Glutamatergic neuron (in vitro differentiated cells): ENCODE measurements around the gene GOLGA6L7. TPM values are rescaled to one million over a fixed set of nuclear protein-coding genes. Genes with fewer than 3 reads are reported as not detected.
A peak's percentile ranks its signal among the peaks of the same experiment; 100 is the strongest.

Experiments used
- DNase-seq: peaks from one replicate; pipeline ENCODE4 v3.0.0; 2022
- H3K27ac Mint-ChIP-seq: one replicate; pipeline ENCODE4 v1.8.0; 2020; ENCODE audit warnings: mild to moderate bottlenecking, mixed read lengths, inconsistent platforms; ENCODE audit not compliant: unreplicated experiment
- H3K27me3 Mint-ChIP-seq: one replicate; pipeline ENCODE4 v1.8.0; 2020; ENCODE audit warnings: mild to moderate bottlenecking, moderate library complexity, mixed read lengths, inconsistent platforms; ENCODE audit not compliant: unreplicated experiment
- H3K36me3 Mint-ChIP-seq: one replicate; pipeline ENCODE4 v1.8.0; 2020; ENCODE audit warnings: mild to moderate bottlenecking, mixed read lengths, inconsistent platforms; ENCODE audit not compliant: unreplicated experiment
- H3K4me1 Mint-ChIP-seq: one replicate; pipeline ENCODE4 v1.8.0; 2020; ENCODE audit warnings: mild to moderate bottlenecking, low read depth, mixed read lengths, inconsistent platforms; ENCODE audit not compliant: unreplicated experiment
- H3K4me3 Mint-ChIP-seq: one replicate; pipeline ENCODE4 v1.8.0; 2020; ENCODE audit warnings: mild to moderate bottlenecking, mixed read lengths, inconsistent platforms; ENCODE audit not compliant: unreplicated experiment
- H3K9me3 Mint-ChIP-seq: one replicate; pipeline ENCODE4 v1.8.0; 2020; ENCODE audit warnings: mild to moderate bottlenecking, moderate library complexity, mixed read lengths, inconsistent platforms; ENCODE audit not compliant: unreplicated experiment
- CTCF ChIP-seq: fragments of 200-600 bp; sonication (generic); IDR thresholded peaks from one replicate; pipeline ENCODE4 v1.5.0; 2021; ENCODE audit not compliant: partially characterized antibody, unreplicated experiment
- total RNA-seq: library from RNA; stranded (reverse); fragmentation: NEBNext Ultra II Directional; extraction: Animal tissue kit (Norgen Biotek cat#: 25700); gene quantifications from one replicate; pipeline ENCODE4 v1.2.1, GENCODE V29; 2021; ENCODE audit not compliant: unreplicated experiment

The GOLGA6L7 gene
- total RNA-seq, 1 donor from 2014 or later: not detected

GRCh38 chr15:28876845-28877185, 28.4 kb upstream of the GOLGA6L7 start:
- Mint-ChIP-seq H3K36me3 (peaks cover 4% of the 10 kb centered on the region), H3K4me1 (peaks cover 12% of the 10 kb centered on the region), H3K27me3 (peaks cover 6% of the 10 kb centered on the region), H3K4me3 (no peak overlapping the region), H3K9me3 (peaks cover 9% of the 10 kb centered on the region), H3K27ac (no peak overlapping the region)
- TF ChIP-seq CTCF: no peak
- no peak for DNase-seq

GRCh38 chr15:28876131-28876844, 27.8 kb upstream of the GOLGA6L7 start:
- H3K36me3 Mint-ChIP-seq: peaks cover 6% of the 10 kb centered on the region
- no peak overlapping the region for H3K4me3 Mint-ChIP-seq
- peaks cover 9% of the 10 kb centered on the region for H3K9me3 Mint-ChIP-seq
- no peak for TF ChIP-seq CTCF
- DNase-seq: no peak
- H3K4me1 Mint-ChIP-seq: peaks cover 12% of the 10 kb centered on the region
- peaks cover 6% of the 10 kb centered on the region for H3K27me3 Mint-ChIP-seq
- peak overlapping the region; percentile 48 for H3K27ac Mint-ChIP-seq

GRCh38 chr15:28875461-28876000, 27.1 kb upstream of the GOLGA6L7 start:
- Mint-ChIP-seq H3K27me3 (peaks cover 6% of the 10 kb centered on the region), H3K4me1 (peaks cover 10% of the 10 kb centered on the region), H3K27ac (peak overlapping the region; percentile 48), H3K4me3 (no peak overlapping the region), H3K9me3 (peaks cover 9% of the 10 kb centered on the region), H3K36me3 (peaks cover 9% of the 10 kb centered on the region)
- no peak for TF ChIP-seq CTCF
- DNase-seq: no peak

GRCh38 chr15:28873585-28874190, 25.2 kb upstream of the GOLGA6L7 start:
- Mint-ChIP-seq H3K27ac (no peak overlapping the region), H3K4me3 (no peak overlapping the region), H3K9me3 (peaks cover 4% of the 10 kb centered on the region), H3K36me3 (peaks cover 9% of the 10 kb centered on the region), H3K4me1 (peaks cover 10% of the 10 kb centered on the region), H3K27me3 (peaks cover 6% of the 10 kb centered on the region)
- TF ChIP-seq CTCF: no peak
- DNase-seq: no peak

- peaks cover 13% of the 10 kb centered on the region for H3K36me3 Mint-ChIP-seq
- DNase-seq: no peak
- H3K9me3 Mint-ChIP-seq: peaks cover 4% of the 10 kb centered on the region
- H3K4me3 Mint-ChIP-seq: no peak overlapping the region
- H3K27me3 Mint-ChIP-seq: peaks cover 9% of the 10 kb centered on the region
- H3K27ac Mint-ChIP-seq: no peak overlapping the region
- peaks cover 13% of the 10 kb centered on the region for H3K4me1 Mint-ChIP-seq
- no peak for TF ChIP-seq CTCF
Observed at GRCh38 chr15:28873006-28873405, 24.6 kb upstream of the GOLGA6L7 start.
